ENCODE results near the gene PTGIS.

Gene PTGIS

GRCh38 chr20:49532285-49532946, 35.5 kb downstream of the PTGIS start:
- in situ Hi-C loops (cut with MboI; ENCODE audit: low sequenced_read_pairs): no loop called here

GRCh38 chr20:49529470-49529869, 38.5 kb downstream of the PTGIS start:
- in situ Hi-C loops (cut with MboI; ENCODE audit: low sequenced_read_pairs): no loop called here

- in situ Hi-C loops (cut with MboI; ENCODE audit: low sequenced_read_pairs): no loop called here
These were observed 41.4 kb downstream of the PTGIS start for GRCh38 chr20:49526568-49526967.

GRCh38 chr20:49526056-49526455, 41.9 kb downstream of the PTGIS start:
- in situ Hi-C loops (cut with MboI; ENCODE audit: low sequenced_read_pairs): no loop called here

GRCh38 chr20:49523767-49524360, 44.1 kb downstream of the PTGIS start:
- in situ Hi-C loops (cut with MboI; ENCODE audit: low sequenced_read_pairs): loop anchor here (25.0 kb wide), 1 partner anchor 187 kb away; no protein-coding TSS in a partner anchor

- in situ Hi-C loops (cut with MboI; ENCODE audit: low sequenced_read_pairs): loop anchor here (25.0 kb wide), 1 partner anchor 184 kb away; no protein-coding TSS in a partner anchor
These were observed 46.6 kb downstream of the PTGIS start for GRCh38 chr20:49521356-49521755.

- in situ Hi-C loops (cut with MboI; ENCODE audit: low sequenced_read_pairs): loop anchor here (25.0 kb wide), 1 partner anchor 183 kb away; no protein-coding TSS in a partner anchor
These were observed 48.1 kb downstream of the PTGIS start for GRCh38 chr20:49519777-49520359.

- in situ Hi-C loops (cut with MboI; ENCODE audit: low sequenced_read_pairs): loop anchor here (25.0 kb wide), 1 partner anchor 182 kb away; no protein-coding TSS in a partner anchor
These were observed 48.7 kb downstream of the PTGIS start for GRCh38 chr20:49519212-49519712.

- in situ Hi-C loops (cut with MboI; ENCODE audit: low sequenced_read_pairs): loop anchor here (25.0 kb wide), 1 partner anchor 181 kb away; no protein-coding TSS in a partner anchor
These were observed 49.4 kb downstream of the PTGIS start for GRCh38 chr20:49518576-49518975.

- in situ Hi-C loops (cut with MboI; ENCODE audit: low sequenced_read_pairs): loop anchor here (25.0 kb wide), 1 partner anchor 180 kb away; no protein-coding TSS in a partner anchor
These were observed 50.2 kb downstream of the PTGIS start for GRCh38 chr20:49517805-49518100.

- in situ Hi-C loops (cut with MboI; ENCODE audit: low sequenced_read_pairs): loop anchor here (25.0 kb wide), 1 partner anchor 180 kb away; no protein-coding TSS in a partner anchor
These were observed 50.8 kb downstream of the PTGIS start for GRCh38 chr20:49516916-49517804.

GRCh38 chr20:49515586-49515985, 52.4 kb downstream of the PTGIS start:
- in situ Hi-C loops (cut with MboI; ENCODE audit: low sequenced_read_pairs): loop anchor here (25.0 kb wide), 1 partner anchor 178 kb away; no protein-coding TSS in a partner anchor

GRCh38 chr20:49513517-49513916, 54.4 kb downstream of the PTGIS start:
- in situ Hi-C loops (cut with MboI; ENCODE audit: low sequenced_read_pairs): loop anchor here (25.0 kb wide), 1 partner anchor 176 kb away; no protein-coding TSS in a partner anchor

GRCh38 chr20:49513009-49513408, 54.9 kb downstream of the PTGIS start:
- in situ Hi-C loops (cut with MboI; ENCODE audit: low sequenced_read_pairs): loop anchor here (25.0 kb wide), 1 partner anchor 176 kb away; no protein-coding TSS in a partner anchor

GRCh38 chr20:49511788-49512525, 56.0 kb downstream of the PTGIS start:
- in situ Hi-C loops (cut with MboI; ENCODE audit: low sequenced_read_pairs): loop anchor here (25.0 kb wide), 1 partner anchor 175 kb away; no protein-coding TSS in a partner anchor

GRCh38 chr20:49510562-49511122, 57.3 kb downstream of the PTGIS start:
- in situ Hi-C loops (cut with MboI; ENCODE audit: low sequenced_read_pairs): loop anchor here (25.0 kb wide), 1 partner anchor 173 kb away; no protein-coding TSS in a partner anchor

- in situ Hi-C loops (cut with MboI; ENCODE audit: low sequenced_read_pairs): loop anchor here (25.0 kb wide), 1 partner anchor 171 kb away; no protein-coding TSS in a partner anchor
These were observed 59.3 kb downstream of the PTGIS start for GRCh38 chr20:49508435-49509199.

GRCh38 chr20:49507741-49508434, 60.0 kb downstream of the PTGIS start:
- in situ Hi-C loops (cut with MboI; ENCODE audit: low sequenced_read_pairs): loop anchor here (25.0 kb wide), 1 partner anchor 171 kb away; no protein-coding TSS in a partner anchor

Data from HL-60/S4 treated with retinoic acid at 250 ng/mL for 4 days and 3 days (cell line).